Type B pancreatic cell (in vitro differentiated cells): Measurements from ENCODE around the gene FSCN2. TPM values are rescaled to one million over a fixed set of nuclear protein-coding genes. Genes with fewer than 3 reads are reported as not detected.
"Not testable (repeated sequence)": the region's sequence is repeated elsewhere in the genome, so short reads cannot be mapped to it uniquely, and the experiment has no call there.

Source experiments
- DNase-seq: peaks from one replicate; pipeline ENCODE4 v3.0.0; 2021; ENCODE audit warnings: mixed read lengths; ENCODE audit not compliant: unreplicated experiment; ENCODE audit errors: extremely low spot score
- H3K27ac Mint-ChIP-seq: 2 replicates; pipeline ENCODE4 v1.8.0; 2021; ENCODE audit warnings: mild to moderate bottlenecking, mixed read lengths
- H3K27me3 Mint-ChIP-seq: 2 replicates; pipeline ENCODE4 v1.8.0; 2021; ENCODE audit warnings: mixed read lengths
- H3K36me3 Mint-ChIP-seq: 2 replicates; pipeline ENCODE4 v1.8.0; 2021; ENCODE audit warnings: mixed read lengths
- H3K4me1 Mint-ChIP-seq: one replicate; pipeline ENCODE4 v1.8.0; 2021; ENCODE audit warnings: mixed read lengths; ENCODE audit not compliant: unreplicated experiment
- H3K4me3 Mint-ChIP-seq: 2 replicates; pipeline ENCODE4 v1.8.0; 2021; ENCODE audit warnings: mild to moderate bottlenecking, mixed read lengths
- H3K9me3 Mint-ChIP-seq: 2 replicates; pipeline ENCODE4 v1.8.0; 2021; ENCODE audit warnings: mixed read lengths
- CTCF ChIP-seq: fragments of 200-600 bp; sonication (generic); conservative IDR thresholded peaks from 2 replicates; pipeline ENCODE4 v1.5.0; 2021; ENCODE audit warnings: antibody characterized with exemption, mild to moderate bottlenecking
- total RNA-seq: library from RNA; stranded (reverse); gene quantifications from 2 replicates; pipeline ENCODE4 v1.2.1, GENCODE V29; 2021; ENCODE audit warnings: low replicate concordance

The FSCN2 gene
- total RNA-seq, 1 donor from 2014 or later, result 3.8 TPM

- TF ChIP-seq CTCF, result no peak
- no peak for DNase-seq
- Mint-ChIP-seq H3K36me3 (peaks cover 31% of the 10 kb centered on the region), H3K4me1 (no peaks in the 10 kb centered on the region), H3K27me3 (no peaks in the 10 kb centered on the region), H3K9me3 (no peaks in the 10 kb centered on the region), H3K4me3 (no peak overlapping the region), H3K27ac (no peak overlapping the region)
These were observed 55.6 kb downstream of the FSCN2 start for GRCh38 chr17:81583589-81584342.

- peaks cover 32% of the 10 kb centered on the region for H3K36me3 Mint-ChIP-seq
- not testable (repeated sequence) for H3K4me3 Mint-ChIP-seq, H3K27ac Mint-ChIP-seq, H3K27me3 Mint-ChIP-seq, H3K4me1 Mint-ChIP-seq, H3K9me3 Mint-ChIP-seq, DNase-seq
These were observed 56.6 kb downstream of the FSCN2 start for GRCh38 chr17:81584771-81585170.

GRCh38 chr17:81586096-81586495, 57.9 kb downstream of the FSCN2 start:
- no peaks in the 10 kb centered on the region for H3K9me3 Mint-ChIP-seq
- no peak overlapping the region for H3K4me3 Mint-ChIP-seq
- no peaks in the 10 kb centered on the region for H3K27me3 Mint-ChIP-seq

More at GRCh38 chr17:81586096-81586495, 57.9 kb downstream of the FSCN2 start:
- DNase-seq, result no peak
- no peaks in the 10 kb centered on the region for H3K4me1 Mint-ChIP-seq
- H3K27ac Mint-ChIP-seq, result no peak overlapping the region
- no peak for TF ChIP-seq CTCF
- H3K36me3 Mint-ChIP-seq, result peaks cover 29% of the 10 kb centered on the region

Other genes with a start within 250 kb of the FSCN2 start
- 85.0 and 118 TPM in 2 replicates for gene SLC38A10, start 233.1 kb upstream of the FSCN2 start, total RNA-seq
- 23.0 and 74.3 TPM in 2 replicates for gene BAHCC1, start 132.9 kb upstream of the FSCN2 start, total RNA-seq
- 3,089 and 3,451 TPM in 2 replicates for gene ACTG1, start 15.6 kb upstream of the FSCN2 start, total RNA-seq
- gene FAAP100, start 24.0 kb downstream of the FSCN2 start, total RNA-seq, result 33.5 and 44.7 TPM in 2 replicates
- gene NPLOC4, start 108.7 kb downstream of the FSCN2 start, total RNA-seq, result 82.4 and 90.1 TPM in 2 replicates
- 1.4 and 3.0 TPM in 2 replicates for gene TSPAN10, start 108.8 kb downstream of the FSCN2 start, total RNA-seq
- gene PDE6G, start 128.2 kb downstream of the FSCN2 start, total RNA-seq, result 0.97 TPM in 1 of 2 replicates, not detected in the other
- gene OXLD1, start 138.2 kb downstream of the FSCN2 start, total RNA-seq, result 24.0 and 28.1 TPM in 2 replicates
- gene CCDC137, start 138.4 kb downstream of the FSCN2 start, total RNA-seq, result 27.5 and 32.1 TPM in 2 replicates
- 41.5 and 47.2 TPM in 2 replicates for gene ARL16, start 155.4 kb downstream of the FSCN2 start, total RNA-seq
- 115 and 119 TPM in 2 replicates for gene HGS, start 155.6 kb downstream of the FSCN2 start, total RNA-seq
- gene MRPL12, start 175.0 kb downstream of the FSCN2 start, total RNA-seq, result 87.9 and 107 TPM in 2 replicates
- gene SLC25A10, start 183.9 kb downstream of the FSCN2 start, total RNA-seq, result 23.8 and 27.6 TPM in 2 replicates